ENCODE data around the gene NUP88. TPM values are rescaled to one million over a fixed set of nuclear protein-coding genes. Genes with fewer than 3 reads are reported as not detected.

NUP88 gene
- total and polyA plus RNA-seq, 8 donors: 33.0 to 74.9 (median 65.1) TPM

GRCh38 chr17:5381542-5381941, 37.9 kb downstream of the NUP88 start:
- Histone ChIP-seq H3K4me1 (no peaks in the 10 kb centered on the region), H3K36me3 (peaks cover 6 to 100% of the 10 kb centered on the region in 2 donors), H3K9me3 (no peaks in the 10 kb centered on the region), H3K4me3 (no peak overlapping the region), H3K27me3 (no peaks in the 10 kb centered on the region), H3K27ac (no peak overlapping the region)
- DNase-seq (no peak), ATAC-seq (no peak)
- no peak for TF ChIP-seq CTCF (IDR thresholded peaks at IDR 0.05)
- intact Hi-C loops (cut with DNase I): no loop called here

- Histone ChIP-seq H3K4me1 (no peaks in the 10 kb centered on the region), H3K27me3 (no peaks in the 10 kb centered on the region), H3K36me3 (peaks cover 6 to 100% of the 10 kb centered on the region in 2 donors), H3K9me3 (no peaks in the 10 kb centered on the region), H3K27ac (no peak overlapping the region), H3K4me3 (no peak overlapping the region)
- ATAC-seq (no peak), DNase-seq (no peak)
- intact Hi-C loops (cut with DNase I): no loop called here
- no peak for TF ChIP-seq CTCF (IDR thresholded peaks at IDR 0.05)
Observed at GRCh38 chr17:5380491-5381135, 38.8 kb downstream of the NUP88 start.

- no peak overlapping the region for H3K27ac ChIP-seq
- peaks cover 6 to 100% of the 10 kb centered on the region in 2 donors for H3K36me3 ChIP-seq
- no peaks in the 10 kb centered on the region for H3K4me1 ChIP-seq
- no peaks in the 10 kb centered on the region for H3K27me3 ChIP-seq
- H3K4me3 ChIP-seq: no peak overlapping the region
- no peak for ATAC-seq
- no peak for TF ChIP-seq CTCF (IDR thresholded peaks at IDR 0.05)
- no peak for DNase-seq
- no peaks in the 10 kb centered on the region for H3K9me3 ChIP-seq
- intact Hi-C loops (cut with DNase I): no loop called here
Observed at GRCh38 chr17:5379351-5380107, 39.9 kb downstream of the NUP88 start.

- Histone ChIP-seq H3K27me3 (no peaks in the 10 kb centered on the region), H3K9me3 (no peaks in the 10 kb centered on the region), H3K36me3 (peaks cover 6 to 100% of the 10 kb centered on the region in 2 donors), H3K4me1 (no peaks in the 10 kb centered on the region), H3K27ac (no peak overlapping the region), H3K4me3 (no peak overlapping the region)
- no peak for TF ChIP-seq CTCF (IDR thresholded peaks at IDR 0.05)
- DNase-seq (no peak), ATAC-seq (no peak)
- intact Hi-C loops (cut with DNase I): no loop called here
Observed at GRCh38 chr17:5378566-5379207, 40.8 kb downstream of the NUP88 start.

- no peak for ATAC-seq
- TF ChIP-seq CTCF (IDR thresholded peaks at IDR 0.05): no peak
- no peak for DNase-seq
- H3K4me3 ChIP-seq: no peak overlapping the region
- no peaks in the 10 kb centered on the region for H3K27me3 ChIP-seq
- H3K36me3 ChIP-seq: peaks cover 0 to 96% of the 10 kb centered on the region in 2 donors
- intact Hi-C loops (cut with DNase I): no loop called here
- H3K4me1 ChIP-seq: no peaks in the 10 kb centered on the region
- no peaks in the 10 kb centered on the region for H3K9me3 ChIP-seq
- H3K27ac ChIP-seq: no peak overlapping the region
Observed at GRCh38 chr17:5373112-5373511, 46.4 kb downstream of the NUP88 start.

Data from left lung (tissue), 10 donors.